Suprapubic skin (tissue), 4 donors: Measurements from ENCODE around the gene EFHD1.

Experiments used
- CTCF ChIP-seq, 2 donors: fragments of 200-600 bp in 1 of 2; fragments of 450-650 bp in 1 of 2; sonication (generic) in 1 of 2; IDR thresholded peaks; one replicate each; pipeline ENCODE4 v1.5.1; 2016 to 2019; ENCODE audit warnings: antibody characterized with exemption in 2 of 2, mild to moderate bottlenecking in 1 of 2, moderate library complexity in 1 of 2
- POLR2A ChIP-seq, 2 donors: fragments of 450-650 bp; IDR thresholded peaks; one replicate each; pipeline ENCODE4 v1.6.1; 2017; ENCODE audit warnings: antibody characterized with exemption in 2 of 2, mild to moderate bottlenecking in 2 of 2, moderate library complexity in 2 of 2
- POLR2AphosphoS5 ChIP-seq, 3 donors: sonication (generic); formaldehyde crosslinking; IDR thresholded peaks; one replicate each; pipeline ENCODE4 v1.6.1; 2017; ENCODE audit warnings: antibody characterized with exemption in 3 of 3

- TF ChIP-seq CTCF (IDR thresholded peaks at IDR 0.05), result no peak
- TF ChIP-seq POLR2A (IDR thresholded peaks at IDR 0.05), result no peak
- no peak for TF ChIP-seq POLR2AphosphoS5 (IDR thresholded peaks at IDR 0.05)
Observed at GRCh38 chr2:232649033-232649432, 15.6 kb downstream of the EFHD1 start.
